HS-5 (cell line): Measurements from ENCODE around the gene TMA7B.

ENCODE experiments used
- DNase-seq: peaks from one replicate; pipeline ENCODE4 v3.0.0-alpha.2; 2012; ENCODE audit warnings: low read depth

The TMA7B gene

GRCh38 chr22:40002935-40003715 lies 42.9 kb downstream of the TMA7B start:
- no peak for DNase-seq

- DNase-seq = no peak
These were observed 44.6 kb downstream of the TMA7B start for GRCh38 chr22:40004836-40005235.

DNA sequence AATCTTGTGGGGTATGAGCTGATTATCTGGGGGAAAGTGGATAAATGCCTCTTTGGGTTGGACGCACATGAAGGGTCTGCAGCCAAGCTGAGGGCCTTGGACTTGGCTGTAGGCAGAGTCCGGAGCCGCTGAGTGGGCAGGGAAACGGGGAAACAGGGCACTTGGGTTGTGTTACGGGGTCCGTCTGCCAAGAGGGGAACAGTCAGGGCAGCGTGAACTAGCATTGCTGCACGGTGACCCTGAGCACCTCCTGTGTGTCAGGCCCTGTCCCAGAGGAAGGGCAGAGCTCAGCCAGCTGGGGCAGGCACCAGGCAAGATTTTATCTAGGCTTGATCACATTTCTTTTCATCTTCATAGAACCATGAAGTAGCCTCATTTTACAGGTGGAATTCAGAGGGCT lies 46.4 kb downstream of the TMA7B start:
- no peak for DNase-seq

GRCh38 chr22:40007853-40008710 lies 47.9 kb downstream of the TMA7B start:
- DNase-seq = no peak

DNA sequence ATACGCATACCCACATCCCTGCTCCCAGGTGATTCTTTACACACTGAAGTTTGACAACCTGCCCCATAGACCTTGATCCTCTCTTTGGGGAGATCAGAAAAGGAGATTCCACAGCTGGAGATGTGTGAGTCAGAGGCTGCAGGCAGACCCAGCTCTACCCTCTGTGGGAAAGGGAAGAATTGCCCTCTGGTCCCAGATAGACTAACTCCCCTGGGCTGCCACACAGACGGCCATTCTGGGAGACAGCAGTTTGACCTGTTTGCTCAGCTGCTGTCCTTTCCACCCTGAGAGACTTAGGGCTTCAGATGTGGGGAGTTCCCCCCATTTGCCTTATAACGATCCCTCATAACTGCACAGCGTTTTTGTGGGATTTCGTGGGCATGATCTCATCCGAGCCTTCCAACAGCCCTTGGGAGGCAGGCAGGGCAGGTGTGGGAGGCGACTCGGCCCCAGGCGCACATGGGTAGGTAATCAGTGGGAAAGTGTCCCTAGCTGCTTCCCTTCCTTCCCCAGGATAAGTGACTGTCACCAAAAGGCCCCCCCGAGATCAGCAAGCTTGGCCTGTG lies 48.6 kb downstream of the TMA7B start:
- DNase-seq = no peak

GRCh38 chr22:40009292-40009774 lies 49.1 kb downstream of the TMA7B start:
- DNase-seq = no peak

GRCh38 chr22:40009951-40010671 lies 49.9 kb downstream of the TMA7B start:
- DNase-seq = no peak

- DNase-seq = no peak
These were observed 50.5 kb downstream of the TMA7B start for GRCh38 chr22:40010746-40011145.
